Activated CD4-positive, alpha-beta T cell treated with anti-CD3 and anti-CD28 coated beads, Interleukin-2, amount 50 U/mL, for 48 hours (primary cell): ENCODE results near the gene IQUB.
"Not testable (repeated sequence)": the region's sequence is repeated elsewhere in the genome, so short reads cannot be mapped to it uniquely, and the experiment has no call there.

ENCODE experiments used
- DNase-seq, 2 experiments: peaks; one replicate each; pipeline ENCODE4 v3.0.0-alpha.2; 2020

Gene IQUB

DNA sequence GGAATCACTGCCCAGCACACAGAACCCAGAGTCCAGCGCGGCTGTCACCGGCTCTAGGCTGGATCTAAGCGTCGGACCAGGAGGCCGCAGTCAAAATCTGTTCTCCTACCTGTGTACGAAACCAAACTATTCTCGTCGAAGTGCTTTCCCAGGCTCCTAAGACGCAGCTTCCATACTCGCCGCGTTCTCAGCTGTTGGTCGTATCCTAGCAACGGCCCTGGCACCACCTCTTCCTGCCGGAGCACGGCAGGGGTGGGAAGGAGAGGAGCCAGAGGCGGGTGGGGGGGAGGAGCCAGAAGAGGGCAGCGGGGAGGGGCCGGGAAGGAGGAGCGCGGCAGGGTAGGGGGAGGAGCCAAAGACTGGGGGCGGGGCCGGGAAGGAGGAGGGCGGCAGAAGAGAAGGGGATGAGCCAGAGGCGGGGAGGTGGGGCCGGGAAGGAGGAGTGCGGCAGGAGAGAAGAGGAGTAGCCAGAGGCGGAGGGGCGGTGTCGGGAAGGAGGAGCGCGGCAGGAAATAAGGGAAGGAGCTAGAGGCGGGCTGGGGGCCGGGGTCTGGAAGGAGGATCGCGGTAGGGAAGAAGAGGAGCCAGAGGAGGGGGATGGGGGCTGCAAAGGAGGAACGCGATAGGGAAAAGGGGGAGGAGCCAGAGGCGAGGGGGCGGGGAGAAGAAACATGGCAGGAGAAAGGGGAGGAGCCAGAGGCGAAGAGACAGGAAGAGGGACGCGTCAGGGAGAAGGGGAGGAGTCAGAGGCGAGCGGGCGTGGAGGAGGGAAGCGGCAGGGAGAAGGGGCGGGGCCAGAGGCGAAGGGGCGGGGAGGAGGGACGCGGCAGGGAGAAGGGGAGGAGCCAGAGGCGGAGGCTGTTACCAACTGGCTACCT, at the start of gene IQUB:
Gene IQUB (minus strand): TSS at position 213 of the 878 bp plus-strand sequence. CDS start 22,255 bp downstream, outside the sequence.
- peak; percentile 98 to 99 for DNase-seq

DNA sequence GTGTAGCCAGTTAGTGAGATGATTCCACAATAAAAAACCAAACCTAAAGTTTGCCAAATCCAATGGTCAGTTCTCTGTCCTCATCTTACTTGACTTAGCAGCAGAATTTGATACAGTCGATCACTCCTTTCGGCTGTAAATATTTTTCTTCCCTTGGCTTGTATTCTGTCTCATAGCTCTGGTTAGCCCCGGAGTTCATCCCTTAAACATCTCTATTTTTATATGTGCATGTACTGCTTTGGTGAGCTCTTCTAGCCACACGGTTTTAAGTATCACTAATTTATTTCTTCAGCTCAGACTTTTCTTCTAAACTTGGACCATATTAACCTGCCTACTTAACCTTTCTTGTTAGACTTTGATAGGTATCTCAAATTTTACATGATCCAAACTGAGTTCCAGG, 49.4 kb upstream of the IQUB start:
- DNase-seq = no peak

DNA sequence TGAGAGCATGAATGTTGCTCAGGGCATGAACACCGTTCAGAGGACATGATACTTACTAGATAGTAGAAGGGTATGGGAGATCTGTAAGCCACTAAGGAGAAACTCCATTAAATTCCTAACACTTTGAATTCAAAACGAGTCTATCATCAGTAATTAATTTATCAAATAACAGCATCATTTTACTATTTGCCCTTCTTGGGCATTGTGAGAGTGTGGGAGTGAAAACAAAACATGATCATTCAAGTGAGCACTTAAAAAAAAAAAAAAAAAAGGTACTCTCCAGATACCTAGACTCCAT, 46.7 kb upstream of the IQUB start:
- DNase-seq = no peak

GRCh38 chr7:123580406-123581161, 46.2 kb upstream of the IQUB start:
- no peak for DNase-seq

DNA sequence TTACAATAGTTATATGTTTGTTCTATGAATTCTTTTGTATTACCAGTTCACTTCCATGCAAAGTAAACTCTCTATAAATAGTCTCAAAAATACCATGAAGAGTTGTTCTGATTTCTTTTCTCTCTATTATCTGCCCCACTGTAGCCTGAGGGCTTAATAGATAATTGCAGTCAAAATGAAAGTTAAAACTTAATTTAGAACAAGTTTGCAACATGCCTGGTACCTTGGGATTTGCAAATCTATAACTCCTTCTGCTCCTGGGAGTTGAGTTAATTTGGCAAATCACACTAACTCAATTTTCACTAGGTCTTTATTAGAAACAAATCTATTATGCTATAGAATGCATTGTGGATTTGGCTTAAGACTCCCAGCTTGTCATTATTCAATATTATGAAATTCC, 45.0 kb upstream of the IQUB start:
- DNase-seq = no peak

GRCh38 chr7:123573896-123574467, 39.6 kb upstream of the IQUB start:
- no peak for DNase-seq

GRCh38 chr7:123573341-123573740, 38.9 kb upstream of the IQUB start:
- no peak for DNase-seq

GRCh38 chr7:123571684-123572083, 37.3 kb upstream of the IQUB start:
- DNase-seq = no peak

DNA sequence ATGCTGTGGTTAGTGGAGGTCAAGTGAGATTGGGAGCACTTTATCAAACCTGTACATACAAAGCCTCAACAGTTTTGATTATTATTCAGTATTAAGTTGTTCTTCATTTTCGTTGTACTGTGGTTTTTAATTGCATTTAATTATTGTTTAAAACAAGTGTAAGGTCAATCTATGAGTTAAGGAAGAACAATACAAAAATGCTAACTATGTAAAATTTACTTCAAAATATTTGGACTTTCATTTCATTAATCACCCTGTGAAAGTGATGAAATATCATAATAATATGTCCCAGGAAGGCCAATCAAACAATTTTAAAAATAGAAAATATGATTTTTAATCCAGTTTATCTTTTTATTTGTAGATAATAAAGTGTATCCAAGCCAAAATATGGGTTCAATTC, 36.8 kb upstream of the IQUB start:
- DNase-seq = no peak

- DNase-seq = no peak
Observed at GRCh38 chr7:123570390-123571182, 36.2 kb upstream of the IQUB start.

- no peak for DNase-seq
Observed at GRCh38 chr7:123569352-123570010, 35.1 kb upstream of the IQUB start.

DNA sequence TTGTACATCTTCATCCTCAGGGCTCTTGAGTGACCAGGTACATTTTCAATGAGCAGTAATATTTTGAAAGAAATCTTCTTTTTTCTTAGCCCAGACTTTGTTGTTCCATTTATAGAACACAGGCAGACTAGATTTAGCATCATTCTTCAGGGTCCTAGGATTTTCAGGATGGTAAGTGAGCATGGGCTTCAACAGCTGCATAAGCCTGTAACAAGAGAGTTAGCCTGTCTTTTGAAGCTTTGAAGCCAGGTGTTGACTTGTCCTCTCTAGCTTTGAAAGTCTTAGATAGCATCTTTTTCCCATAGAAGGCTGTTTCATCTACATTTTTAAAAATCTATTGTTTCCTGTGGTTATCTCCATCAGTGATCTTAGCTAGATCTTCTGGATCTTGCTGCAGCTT, 27.7 kb upstream of the IQUB start:
- DNase-seq = no peak

GRCh38 chr7:123558289-123558874, 24.0 kb upstream of the IQUB start:
- no peak for DNase-seq

DNA sequence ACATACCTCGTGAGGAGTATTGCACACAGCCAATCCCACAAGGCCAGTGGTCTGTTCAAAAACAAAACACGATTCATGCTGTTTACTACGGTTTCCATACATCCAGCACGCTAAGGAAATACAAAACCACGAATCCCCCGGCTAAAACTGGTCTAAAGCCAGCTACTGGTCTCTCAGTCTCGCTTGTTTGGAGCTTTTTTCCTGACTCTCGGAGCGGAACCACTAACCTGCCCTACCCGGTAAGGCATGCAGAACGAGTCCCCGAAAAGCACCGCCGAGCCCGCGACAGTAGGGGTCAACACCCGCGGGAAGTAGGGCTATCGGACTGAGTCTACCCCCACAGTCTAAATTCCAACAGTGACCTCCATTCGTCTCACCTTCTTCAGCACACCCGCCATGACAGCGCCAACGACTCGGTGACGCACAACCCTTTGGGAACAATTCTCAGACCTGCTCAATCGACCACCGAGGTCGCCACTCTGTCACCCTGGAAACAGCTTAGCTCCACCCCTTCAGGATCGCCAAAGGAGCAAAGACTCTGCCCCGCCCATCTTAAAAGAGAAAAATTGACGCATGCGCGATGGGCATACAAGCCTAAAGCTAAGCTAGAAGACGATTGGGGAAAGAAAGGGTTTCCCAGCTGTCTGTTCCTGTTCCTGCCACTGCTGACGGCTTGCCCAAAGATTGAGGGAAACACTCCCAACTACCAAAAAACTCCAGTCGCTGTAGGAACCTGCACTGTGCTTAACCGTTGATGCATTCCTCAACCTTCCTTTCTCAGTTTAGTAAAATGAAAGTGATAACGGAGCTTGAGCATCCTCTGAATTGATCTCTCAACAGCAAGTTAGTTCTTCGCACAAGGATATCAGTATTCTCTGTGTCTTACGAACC, 23.2 kb upstream of the IQUB start, which contains the start of gene NDUFA5:
Gene NDUFA5 (minus strand): TSS at position 421 of the 891 bp plus-strand sequence. CDS start 23 bp downstream, at position 398.
- DNase-seq = peak; percentile 95 to 97

DNA sequence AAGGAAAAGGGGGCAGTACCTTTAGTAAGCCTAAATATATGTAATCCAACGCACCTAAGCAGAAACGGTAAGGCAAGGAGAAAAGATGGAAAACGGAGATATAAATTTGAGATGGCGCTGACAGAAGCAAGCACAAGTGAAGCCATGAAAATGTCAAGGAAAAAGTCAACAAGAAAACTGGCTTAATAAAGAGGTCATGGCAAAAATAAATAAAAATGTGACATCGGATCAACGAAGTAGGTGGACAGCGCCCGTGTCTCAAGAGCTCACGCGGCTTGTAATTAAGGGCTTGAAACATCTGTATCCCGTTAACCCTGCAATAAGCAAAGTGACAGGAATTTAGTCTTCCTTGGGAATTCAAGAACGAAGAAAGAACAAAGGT, 22.6 kb upstream of the IQUB start:
- no peak for DNase-seq

DNA sequence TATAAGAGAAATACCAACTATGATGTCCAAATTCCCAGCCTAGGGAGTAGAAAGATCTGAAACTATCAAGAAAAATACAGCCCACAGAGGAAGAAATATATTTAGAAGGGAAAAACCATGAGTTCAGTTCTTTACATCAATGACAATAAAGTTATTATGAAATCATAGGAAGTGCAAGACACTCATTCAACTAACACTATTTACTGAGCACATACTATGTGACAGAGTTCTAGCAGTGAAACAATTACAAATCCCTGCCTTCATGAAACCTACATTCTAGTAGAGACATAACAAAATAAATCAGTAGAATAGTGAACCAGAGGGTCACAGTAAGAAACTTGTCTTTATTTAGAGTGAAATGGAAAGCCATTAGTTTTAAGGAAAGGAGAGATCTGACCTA, 21.1 kb upstream of the IQUB start:
- no peak for DNase-seq

- DNase-seq = no peak
Observed at GRCh38 chr7:123553159-123553558, 18.8 kb upstream of the IQUB start.

DNA sequence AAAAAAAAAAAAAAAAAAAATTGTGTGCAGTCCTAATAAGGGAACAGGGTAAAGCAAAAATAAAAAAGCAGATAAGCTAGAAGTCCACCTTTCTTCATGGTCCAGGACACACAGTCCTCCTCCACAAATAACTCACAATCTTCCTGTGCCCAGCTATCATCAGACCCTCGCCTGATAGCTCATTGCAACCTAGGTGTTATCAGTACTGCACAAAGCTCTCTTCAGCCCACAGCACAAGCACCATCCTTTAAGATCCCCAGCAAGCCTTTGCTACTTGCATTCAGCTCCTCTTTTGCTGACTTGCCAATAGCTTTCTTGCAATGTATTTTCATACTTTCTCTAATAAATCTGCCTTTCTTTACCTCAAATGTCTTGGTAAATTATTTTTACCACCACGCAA, 18.2 kb upstream of the IQUB start:
- DNase-seq = no peak

DNA sequence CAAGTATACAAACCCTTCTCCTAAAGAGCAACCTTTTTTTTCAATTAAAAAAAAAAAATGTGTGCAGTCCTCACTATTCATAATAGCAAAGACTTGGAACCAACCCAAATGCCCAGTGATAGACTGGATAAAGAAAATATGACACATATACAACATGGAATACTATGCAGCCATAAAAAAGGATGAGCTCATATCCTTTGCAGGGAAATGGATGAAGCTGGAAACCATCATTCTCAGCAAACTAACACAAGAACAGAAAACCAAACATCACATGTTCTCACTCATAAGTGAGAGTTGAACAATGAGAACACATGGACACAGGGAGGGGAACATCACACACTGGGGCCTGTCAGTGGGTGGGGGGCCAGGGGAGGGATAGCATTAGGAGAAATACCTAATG, 17.7 kb upstream of the IQUB start:
- DNase-seq = not testable (repeated sequence)

GRCh38 chr7:123548406-123548805, 14.0 kb upstream of the IQUB start:
- no peak for DNase-seq

DNA sequence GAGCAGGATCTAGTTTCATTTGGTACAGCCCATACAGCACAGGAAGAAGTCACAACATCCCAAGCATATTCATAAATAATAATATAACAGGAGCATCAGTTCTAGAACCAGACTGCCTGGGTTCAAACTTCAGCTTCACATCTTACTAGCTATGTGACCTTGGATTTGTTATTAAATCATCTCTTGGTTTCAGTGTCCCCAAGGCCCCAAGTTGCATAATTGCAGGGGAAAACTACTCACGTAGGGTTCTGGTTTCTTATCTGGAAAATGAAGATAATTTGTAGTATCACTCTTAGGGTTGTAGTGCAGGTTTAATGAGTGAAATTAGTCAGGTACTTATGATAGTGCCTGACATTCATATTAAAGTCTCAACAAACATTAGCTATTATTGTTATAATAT, 5.5 kb upstream of the IQUB start:
- no peak for DNase-seq
